NCI-H345 treated with DMSO at 0.1 percent for 48 hours (cell line): Measurements from ENCODE around the gene MDC1.
"Not testable (repeated sequence)": the region's sequence is repeated elsewhere in the genome, so short reads cannot be mapped to it uniquely, and the experiment has no call there.

Source experiments
- DNase-seq: peaks from one replicate; lab custom pipeline; 2025; ENCODE audit not compliant: unreplicated experiment; lab: John Stamatoyannopoulos, UW

Gene MDC1

GRCh38 chr6:30682143-30683117, 34.7 kb downstream of the MDC1 start:
- DNase-seq: no peak

- no peak for DNase-seq
These were observed 35.3 kb downstream of the MDC1 start for GRCh38 chr6:30681766-30682142.

GRCh38 chr6:30679765-30680535, 37.1 kb downstream of the MDC1 start:
- no peak for DNase-seq

- DNase-seq: no peak
These were observed 37.9 kb downstream of the MDC1 start for GRCh38 chr6:30678964-30679726.

GRCh38 chr6:30676660-30677285, 40.3 kb downstream of the MDC1 start:
- no peak for DNase-seq

GRCh38 chr6:30672445-30673253, 44.4 kb downstream of the MDC1 start, which contains the start of gene DHX16:
Gene DHX16 (minus strand): TSS chr6:30673006. CDS start chr6:30672841, 165 bp downstream.
- DNase-seq: peak; percentile 94

GRCh38 chr6:30670760-30671527, 46.1 kb downstream of the MDC1 start:
- no peak for DNase-seq

- DNase-seq: not testable (repeated sequence)
These were observed 50.8 kb downstream of the MDC1 start for GRCh38 chr6:30666300-30666699.

GRCh38 chr6:30664994-30665767, 51.9 kb downstream of the MDC1 start:
- DNase-seq: no peak

- DNase-seq: not testable (repeated sequence)
These were observed 59.2 kb downstream of the MDC1 start for GRCh38 chr6:30657922-30658321.

- DNase-seq: no peak
These were observed 59.6 kb downstream of the MDC1 start for GRCh38 chr6:30657454-30657853.

GRCh38 chr6:30656513-30656912, 60.6 kb downstream of the MDC1 start:
- no peak for DNase-seq

GRCh38 chr6:30655743-30656094, 61.4 kb downstream of the MDC1 start:
- no peak for DNase-seq

GRCh38 chr6:30654798-30655742, 62.0 kb downstream of the MDC1 start:
- no peak for DNase-seq

- no peak for DNase-seq
These were observed 65.9 kb downstream of the MDC1 start for GRCh38 chr6:30651143-30651542.
